GM18505 (cell line): Measurements from ENCODE around the gene CLEC12A.

Experiments used
- ATAC-seq: cut with Tn5 transposase; IDR thresholded peaks from one replicate; pipeline ENCODE4 v1.9.1; 2021; ENCODE audit not compliant: unreplicated experiment
- POLR2A ChIP-seq: IDR thresholded peaks from 4 replicates; pipeline ENCODE4 v1.6.1; 2011; ENCODE audit warnings: borderline replicate concordance; ENCODE audit not compliant: insufficient read depth, insufficient read length; ENCODE audit errors: extremely low read depth

The CLEC12A gene

GRCh38 chr12:9971181-9971580, at the start of gene CLEC12A:
TSS of gene CLEC12A (plus strand) at chr12:9971409. CDS start at chr12:9971597, 188 bp downstream.
- ATAC-seq: no peak
- TF ChIP-seq POLR2A: no peak

DNA sequence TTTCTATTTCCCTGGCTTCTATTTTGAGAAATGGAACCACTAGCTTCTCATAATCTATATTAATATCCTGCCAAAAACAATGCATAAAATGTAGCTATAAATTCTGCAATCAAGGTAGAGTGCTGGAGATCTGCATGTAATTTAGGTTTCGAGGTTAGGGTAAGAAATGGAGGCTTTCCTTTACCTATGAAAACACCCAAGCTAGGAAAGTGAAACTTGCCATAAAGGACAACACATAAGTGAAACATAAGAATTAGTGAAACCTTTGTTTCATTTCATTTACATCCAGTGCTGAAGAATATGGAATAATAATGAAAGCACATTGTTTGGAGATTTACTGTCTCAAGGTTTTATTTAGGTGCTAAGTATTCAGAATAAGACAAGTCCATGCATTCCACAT, 48.8 kb upstream of the CLEC12A start:
- no peak for TF ChIP-seq POLR2A
- no peak for ATAC-seq

DNA sequence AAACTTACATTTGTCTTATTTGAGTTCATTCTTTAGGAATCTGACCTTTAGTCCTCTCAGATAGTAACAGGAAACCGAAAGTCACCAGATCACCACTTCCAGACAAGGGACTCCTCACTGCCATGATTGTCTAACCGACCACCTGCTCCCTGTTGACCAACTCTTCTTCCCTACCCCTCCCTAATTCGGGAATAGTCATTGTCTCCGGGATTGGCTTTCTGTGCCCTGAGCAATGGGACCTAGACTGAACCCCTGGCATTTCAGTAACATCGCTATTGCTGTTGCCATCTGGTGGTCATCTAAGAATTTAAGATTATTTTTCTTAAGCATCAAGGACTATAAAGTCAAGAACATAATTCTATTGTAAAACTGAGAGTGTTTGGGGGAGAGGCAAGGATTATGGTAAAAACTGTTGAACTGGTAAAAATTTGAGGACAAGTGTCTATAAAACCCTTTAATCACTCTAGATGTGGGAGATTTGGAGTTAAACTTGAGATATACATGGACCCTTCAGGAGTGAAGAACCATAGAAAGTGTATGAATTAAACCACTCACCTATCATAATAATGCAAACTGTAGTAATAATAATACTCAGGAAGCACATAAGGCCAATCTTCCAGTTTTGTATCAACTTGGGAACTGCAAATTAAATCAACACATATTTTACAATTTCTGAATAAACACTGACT, 45.4 kb upstream of the CLEC12A start:
- TF ChIP-seq POLR2A: no peak
- ATAC-seq: no peak

GRCh38 chr12:9926876-9927275, 44.3 kb upstream of the CLEC12A start:
- no peak for TF ChIP-seq POLR2A
- no peak for ATAC-seq

- no peak for ATAC-seq
- TF ChIP-seq POLR2A: no peak
Measured at GRCh38 chr12:9928607-9929006, 42.6 kb upstream of the CLEC12A start.

GRCh38 chr12:9931245-9931644, 40.0 kb upstream of the CLEC12A start:
- TF ChIP-seq POLR2A: no peak
- no peak for ATAC-seq

DNA sequence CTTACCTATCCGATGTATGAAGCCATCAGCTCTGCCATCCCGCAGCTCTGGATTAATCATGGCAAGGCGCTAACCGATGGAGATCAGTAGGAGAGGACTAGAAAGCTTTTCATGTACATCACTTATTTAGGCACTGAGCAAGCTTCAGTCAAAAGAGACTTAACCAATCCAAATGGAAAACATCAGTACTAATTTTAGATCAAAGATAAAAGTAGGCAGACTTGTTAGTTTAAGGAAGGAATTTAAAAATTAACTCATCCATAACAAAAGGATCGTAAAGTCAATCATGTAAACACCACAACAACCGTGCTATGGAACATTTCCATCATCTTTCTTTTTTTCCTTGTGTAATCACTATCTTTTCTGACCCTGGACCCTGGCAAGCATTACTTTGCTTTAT, 38.9 kb upstream of the CLEC12A start, which contains the start of gene CLEC2A:
Gene CLEC2A (minus strand): TSS at position 101 of the 400 bp plus-strand sequence. CDS start 41 bp downstream, at position 60.
- no peak for ATAC-seq
- TF ChIP-seq POLR2A: no peak

DNA sequence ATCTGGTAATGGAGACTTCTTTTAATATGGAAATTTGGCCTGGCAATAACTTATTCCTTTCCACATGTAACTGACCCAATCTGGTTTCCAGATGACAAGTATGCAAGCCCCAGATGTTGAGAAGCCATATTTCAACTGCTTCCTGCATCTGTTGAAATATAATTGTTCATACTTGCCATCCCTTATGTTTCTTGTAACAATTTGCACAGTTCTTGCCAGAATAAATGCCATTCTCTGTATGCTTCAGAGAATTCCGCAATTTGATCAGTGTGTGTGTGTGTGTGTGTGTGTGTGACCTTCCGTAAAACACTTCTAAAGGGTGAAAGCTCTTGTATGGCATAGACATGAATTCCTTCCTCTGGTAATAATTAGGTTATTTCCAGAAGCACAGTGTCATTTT, 37.3 kb upstream of the CLEC12A start:
- ATAC-seq: no peak
- TF ChIP-seq POLR2A: no peak

- ATAC-seq: no peak
- no peak for TF ChIP-seq POLR2A
Measured at GRCh38 chr12:9935026-9935425, 36.2 kb upstream of the CLEC12A start.

DNA sequence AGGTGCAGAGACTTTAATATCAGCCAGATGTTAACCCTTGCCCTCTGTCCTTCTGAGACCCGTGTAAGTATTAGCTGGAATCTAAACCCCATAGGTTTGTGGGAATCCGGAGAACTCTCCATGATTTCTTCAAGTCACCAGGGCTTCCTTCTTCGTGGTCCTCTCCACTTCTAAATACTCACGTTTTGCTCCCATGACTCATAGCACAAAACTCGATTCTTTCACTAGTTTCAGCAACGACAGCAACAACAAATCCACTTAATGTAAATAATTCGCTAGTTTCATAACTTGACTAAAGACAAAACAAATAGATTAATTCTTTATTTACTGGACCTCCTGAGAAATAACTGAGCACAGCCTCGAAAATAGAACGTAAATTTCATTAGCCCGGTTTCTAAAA, 34.6 kb upstream of the CLEC12A start:
- no peak for ATAC-seq

DNA sequence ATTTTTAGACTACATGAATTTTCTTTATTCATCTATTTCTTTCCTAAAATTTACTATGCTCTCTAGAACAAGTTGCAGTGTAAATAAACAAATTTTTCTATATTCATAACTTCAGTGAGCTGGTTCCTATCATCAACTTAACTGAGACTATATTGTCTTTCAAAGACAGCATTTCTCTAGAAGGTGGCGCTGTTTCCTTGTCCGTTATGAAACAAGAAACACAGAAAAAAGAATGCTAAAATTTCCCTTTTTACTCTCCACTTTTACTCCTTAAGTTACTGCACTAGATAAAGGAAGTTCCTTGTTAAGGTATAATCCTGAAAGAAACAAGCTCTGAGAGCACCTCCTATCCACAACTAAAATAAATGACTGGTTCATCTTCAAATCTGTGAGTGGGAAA, 30.8 kb upstream of the CLEC12A start:
- TF ChIP-seq POLR2A: no peak
- ATAC-seq: no peak

More for the DNA sequence above, 34.6 kb upstream of the CLEC12A start:
- TF ChIP-seq POLR2A: no peak

DNA sequence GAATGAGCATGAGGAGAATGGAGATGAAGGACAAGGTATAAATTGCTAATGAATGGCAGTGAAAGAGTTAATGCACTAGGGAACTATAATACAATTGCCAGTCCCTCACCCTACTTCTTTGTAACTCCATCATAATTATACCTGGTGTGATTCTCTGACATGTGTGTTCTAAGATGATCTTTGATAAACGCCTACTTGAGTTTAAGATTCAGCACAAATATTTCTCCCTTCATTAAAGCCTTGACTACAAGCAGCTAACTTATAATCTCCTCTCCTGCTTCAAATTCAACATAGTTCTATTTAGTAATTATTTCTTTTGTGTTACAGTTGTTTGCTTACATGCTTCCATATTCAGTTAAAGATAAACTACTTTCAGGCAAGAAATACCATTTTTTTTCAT, 29.4 kb upstream of the CLEC12A start:
- no peak for TF ChIP-seq POLR2A
- no peak for ATAC-seq

DNA sequence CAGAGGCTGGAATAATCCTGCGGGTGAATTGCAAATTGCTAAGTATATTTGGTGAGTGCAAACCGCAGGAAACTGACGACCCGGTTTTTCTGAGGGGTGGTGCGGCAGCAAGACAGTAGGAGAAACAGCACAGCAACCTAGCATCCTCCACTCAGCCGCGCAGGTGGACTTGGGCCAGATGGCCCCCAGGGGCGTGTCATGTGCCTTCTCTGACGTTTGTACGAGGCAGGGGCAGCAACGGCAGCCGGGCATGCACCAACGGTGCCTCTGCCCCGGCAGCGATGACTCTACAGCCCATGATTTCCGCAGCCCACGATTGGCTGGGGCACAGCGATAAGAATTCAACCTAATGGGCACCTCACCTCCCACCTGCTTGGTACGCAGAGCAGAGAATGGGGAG, 28.0 kb upstream of the CLEC12A start:
- no peak for ATAC-seq
- TF ChIP-seq POLR2A: no peak

DNA sequence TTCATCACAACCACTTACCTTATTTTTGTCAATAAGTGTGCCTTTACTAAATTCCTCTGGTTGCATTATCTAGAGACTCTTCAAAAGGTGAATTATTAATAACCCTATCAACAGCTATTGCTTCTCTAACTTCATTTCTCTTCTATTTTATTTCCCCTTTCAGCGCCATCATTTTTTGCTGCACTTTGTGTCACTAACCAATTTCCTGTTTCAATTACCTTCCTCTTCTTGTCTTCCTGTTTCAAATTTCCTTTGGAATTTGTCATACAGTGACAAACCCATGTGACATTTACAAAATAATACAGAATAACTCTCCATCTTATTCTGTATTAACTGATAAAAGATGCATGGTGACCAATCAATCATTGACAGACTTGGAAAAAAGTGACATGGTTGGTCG, 26.8 kb upstream of the CLEC12A start:
- no peak for ATAC-seq
- no peak for TF ChIP-seq POLR2A

DNA sequence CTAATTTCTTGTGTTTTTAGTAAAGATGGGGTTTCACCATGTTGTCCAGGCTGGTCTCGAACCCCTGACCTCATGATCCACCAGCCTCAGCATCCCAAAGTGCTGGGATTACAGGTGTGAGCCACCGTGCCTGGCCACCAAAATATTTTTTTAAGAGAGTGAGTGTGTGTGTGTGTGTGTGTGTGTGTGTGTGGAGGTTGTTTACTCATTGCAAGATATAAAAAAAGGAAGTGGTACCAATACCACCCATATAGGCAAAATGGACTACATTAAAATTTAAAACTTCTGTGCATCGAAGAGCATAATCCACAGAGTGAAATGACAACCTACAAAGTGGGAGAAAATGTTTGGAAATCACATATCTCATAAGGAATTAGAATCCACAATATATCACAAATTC, 23.5 kb upstream of the CLEC12A start:
- no peak for ATAC-seq
- TF ChIP-seq POLR2A: no peak
